Measurements from ENCODE around the gene SLC13A5.

The SLC13A5 gene

DNA sequence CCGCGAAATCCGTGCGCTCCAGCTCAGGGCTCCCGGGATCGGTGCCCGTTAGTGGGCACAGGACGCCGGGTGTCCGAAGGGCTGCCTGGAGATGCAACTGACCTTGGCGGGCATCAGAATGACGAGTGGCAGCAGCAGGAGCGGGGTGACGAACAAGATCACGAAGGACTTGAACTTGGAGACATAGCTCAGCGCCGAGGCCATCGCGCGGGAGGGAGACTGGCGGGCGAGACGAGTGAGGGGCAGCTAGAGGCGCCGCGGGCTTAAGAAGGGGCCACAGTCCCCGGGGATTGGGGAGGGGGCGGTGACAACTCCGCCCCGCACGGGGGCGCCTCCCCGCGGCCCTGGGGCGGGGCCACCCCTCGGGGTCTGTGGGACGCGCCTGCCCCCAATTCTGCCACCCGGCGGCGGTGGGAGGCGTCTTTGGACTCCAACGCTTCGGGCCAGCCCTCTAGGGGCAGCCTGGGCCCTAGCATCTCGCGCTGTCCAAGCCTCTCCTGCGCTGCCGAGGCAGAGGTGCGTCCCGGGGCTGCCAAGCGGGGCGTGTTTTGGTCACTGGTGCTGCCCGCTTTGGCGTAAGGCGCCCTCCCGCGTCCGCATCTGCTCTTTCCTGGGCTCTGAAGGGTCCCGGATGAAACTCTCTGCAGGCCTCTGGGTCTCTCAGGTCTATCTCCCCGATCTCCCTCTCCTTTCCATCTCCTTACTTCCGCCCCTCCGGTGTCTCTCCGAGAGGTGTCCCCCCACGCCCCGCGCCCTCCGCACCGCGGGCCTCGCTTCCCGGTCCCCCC, at the start of gene SLC13A5:
SLC13A5 (minus strand) TSS at position 240 of the 788 bp plus-strand sequence; CDS start at position 204, 36 bp downstream.
- no peaks in the 10 kb centered on the region for H3K36me3 Mint-ChIP-seq (ENCODE audit: low read depth)
- peaks cover 34% of the 10 kb centered on the region for H3K9me3 Mint-ChIP-seq
- peaks cover 91% of the 10 kb centered on the region for H3K27me3 Mint-ChIP-seq (ENCODE audit: low read depth)
- H3K27ac Mint-ChIP-seq, result no peak within 1 kb of the TSS
- H3K4me1 Mint-ChIP-seq, result peaks cover 14% of the 10 kb centered on the region
- peak; percentile 41 to 49 (median 44) for TF ChIP-seq CTCF (IDR thresholded peaks at IDR 0.05; ENCODE audit: unreplicated experiment in 3 of 3)
- H3K4me3 Mint-ChIP-seq, result peak within 1 kb of the TSS; percentile 69 to 82 (median 72)

GRCh38 chr17:6761779-6762178, 48.6 kb upstream of the SLC13A5 start:
- H3K9me3 Mint-ChIP-seq, result no peaks in the 10 kb centered on the region
- no peak overlapping the region for H3K4me3 Mint-ChIP-seq
- H3K27me3 Mint-ChIP-seq (ENCODE audit: low read depth), result peaks cover 45% of the 10 kb centered on the region
- H3K36me3 Mint-ChIP-seq (ENCODE audit: low read depth), result no peaks in the 10 kb centered on the region
- H3K27ac Mint-ChIP-seq, result no peak overlapping the region
- TF ChIP-seq CTCF (IDR thresholded peaks at IDR 0.05; ENCODE audit: unreplicated experiment in 3 of 3), result no peak
- no peaks in the 10 kb centered on the region for H3K4me1 Mint-ChIP-seq

GRCh38 chr17:6757747-6758146, 44.6 kb upstream of the SLC13A5 start:
- H3K27me3 Mint-ChIP-seq (ENCODE audit: low read depth), result peaks cover 30% of the 10 kb centered on the region
- H3K36me3 Mint-ChIP-seq (ENCODE audit: low read depth), result no peaks in the 10 kb centered on the region
- H3K27ac Mint-ChIP-seq, result no peak overlapping the region
- no peaks in the 10 kb centered on the region for H3K9me3 Mint-ChIP-seq
- no peak overlapping the region for H3K4me3 Mint-ChIP-seq
- H3K4me1 Mint-ChIP-seq, result peaks cover 10% of the 10 kb centered on the region
- no peak for TF ChIP-seq CTCF (IDR thresholded peaks at IDR 0.05; ENCODE audit: unreplicated experiment in 3 of 3)

DNA sequence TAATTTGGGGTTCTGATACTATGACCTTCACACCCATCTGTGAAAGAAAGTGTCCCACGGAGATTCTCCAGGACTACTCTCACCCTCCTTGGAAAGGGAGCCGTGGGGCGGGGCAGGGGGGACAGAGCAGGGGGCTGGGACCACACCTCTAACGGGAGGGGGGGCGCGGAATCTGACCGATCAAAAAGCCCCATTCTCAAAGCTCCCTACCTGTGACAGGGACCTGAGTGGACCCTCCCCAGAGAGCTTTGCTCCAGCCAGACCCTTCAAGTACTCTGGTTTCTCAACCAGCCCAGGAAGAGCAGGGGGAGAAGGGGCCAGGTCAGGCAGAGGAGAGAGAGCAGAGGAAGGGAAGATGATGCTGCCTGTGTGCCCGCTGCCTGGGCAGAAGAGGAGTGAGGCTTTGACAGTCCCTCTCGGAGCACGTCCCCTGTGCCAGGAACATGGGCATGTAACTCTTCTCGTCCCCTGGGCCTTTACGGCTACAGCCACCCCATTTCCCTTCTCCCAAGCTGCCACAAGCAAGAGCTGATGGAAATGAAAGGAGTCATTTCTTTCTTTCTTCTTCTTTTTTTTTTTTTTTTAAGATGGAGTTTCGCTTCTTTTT, 43.4 kb upstream of the SLC13A5 start:
- no peak for TF ChIP-seq CTCF (IDR thresholded peaks at IDR 0.05; ENCODE audit: unreplicated experiment in 3 of 3)
- Mint-ChIP-seq H3K4me1 (peaks cover 10% of the 10 kb centered on the region), H3K36me3 (ENCODE audit: low read depth) (no peaks in the 10 kb centered on the region), H3K27ac (no peak overlapping the region), H3K27me3 (ENCODE audit: low read depth) (peaks cover 25% of the 10 kb centered on the region), H3K4me3 (no peak overlapping the region), H3K9me3 (no peaks in the 10 kb centered on the region)

- peaks cover 25% of the 10 kb centered on the region for H3K27me3 Mint-ChIP-seq (ENCODE audit: low read depth)
- H3K27ac Mint-ChIP-seq, result peak within 1 kb of the TSS in 2 of 3 experiments; percentile 18 to 52
- H3K36me3 Mint-ChIP-seq (ENCODE audit: low read depth), result no peaks in the 10 kb centered on the region
- peaks cover 10% of the 10 kb centered on the region for H3K4me1 Mint-ChIP-seq
- no peak for TF ChIP-seq CTCF (IDR thresholded peaks at IDR 0.05; ENCODE audit: unreplicated experiment in 3 of 3)
- peak within 1 kb of the TSS in 2 of 3 experiments; percentile 50 to 55 for H3K4me3 Mint-ChIP-seq
- H3K9me3 Mint-ChIP-seq, result no peaks in the 10 kb centered on the region
Observed at GRCh38 chr17:6755731-6756184, 42.6 kb upstream of the SLC13A5 start, which contains the start of gene XAF1. Gene XAF1, plus strand, starts transcription at chr17:6756046. Its CDS starts 33 bp downstream, at chr17:6756079.

Data from nephron (organoid).